Activated naive CD4-positive, alpha-beta T cell treated with anti-CD3 and anti-CD28 coated beads for 36 hours (primary cell): Measurements from ENCODE around the gene RTP1. TPM values are rescaled to one million over a fixed set of nuclear protein-coding genes. Genes with fewer than 3 reads are reported as not detected.

Experiments used
- CTCF ChIA-PET: fragments of 350-600 bp; sonication (Branson Sonifier 250); formaldehyde crosslinking; loops from one replicate; lab custom pipeline; 2021; ENCODE audit warnings: antibody characterized with exemption; lab: Charles Lee
- DNase-seq: peaks from one replicate; pipeline ENCODE4 v3.0.0-alpha.2; 2020
- H3K27ac Mint-ChIP-seq: one replicate; pipeline ENCODE4 v1.8.0; 2021; ENCODE audit warnings: mild to moderate bottlenecking, mixed read lengths
- H3K27me3 Mint-ChIP-seq: one replicate; pipeline ENCODE4 v1.8.0; 2021; ENCODE audit warnings: low read depth, mixed read lengths
- H3K36me3 Mint-ChIP-seq: one replicate; pipeline ENCODE4 v1.8.0; 2021; ENCODE audit warnings: low read depth, mixed read lengths
- H3K4me1 Mint-ChIP-seq: one replicate; pipeline ENCODE4 v1.8.0; 2021; ENCODE audit warnings: low read depth, mixed read lengths
- H3K4me3 Mint-ChIP-seq: one replicate; pipeline ENCODE4 v1.8.0; 2021; ENCODE audit warnings: mild to moderate bottlenecking, moderate library complexity, mixed read lengths
- H3K9me3 Mint-ChIP-seq: one replicate; pipeline ENCODE4 v1.8.0; 2021; ENCODE audit warnings: mixed read lengths
- intact Hi-C: fragments of 100-400 bp; cut with micrococcal nuclease; formaldehyde crosslinking; loops from one replicate; pipeline ENCODE4 v1.15.1; 2023
- total RNA-seq, 2 experiments: library from RNA; stranded (reverse); gene quantifications; one replicate each; pipeline ENCODE4 v1.2.3, GENCODE V29; 2021

The RTP1 gene
- total RNA-seq, 2 experiments from 2014 or later: not detected

GRCh38 chr3:187205683-187206082 is 8.4 kb downstream of the RTP1 start:
- no peaks in the 10 kb centered on the region for H3K4me1 Mint-ChIP-seq
- H3K27ac Mint-ChIP-seq: no peak overlapping the region
- CTCF ChIA-PET: no interaction called here
- intact Hi-C loops: no loop called here
- H3K4me3 Mint-ChIP-seq: no peak overlapping the region
- no peaks in the 10 kb centered on the region for H3K36me3 Mint-ChIP-seq
- H3K27me3 Mint-ChIP-seq: no peaks in the 10 kb centered on the region
- no peak for DNase-seq
- no peaks in the 10 kb centered on the region for H3K9me3 Mint-ChIP-seq

GRCh38 chr3:187207062-187207461 is 9.8 kb downstream of the RTP1 start:
- CTCF ChIA-PET: interaction anchor here (0.9 kb wide), 1 partner anchor 12 kb away, joined by 3 read pairs; no protein-coding TSS in a partner anchor
- Mint-ChIP-seq H3K36me3 (no peaks in the 10 kb centered on the region), H3K27ac (no peak overlapping the region), H3K27me3 (no peaks in the 10 kb centered on the region), H3K9me3 (no peaks in the 10 kb centered on the region), H3K4me3 (no peak overlapping the region), H3K4me1 (no peaks in the 10 kb centered on the region)
- no peak for DNase-seq
- intact Hi-C loops: no loop called here

- Mint-ChIP-seq H3K4me1 (no peaks in the 10 kb centered on the region), H3K9me3 (no peaks in the 10 kb centered on the region), H3K27ac (no peak overlapping the region), H3K27me3 (no peaks in the 10 kb centered on the region), H3K4me3 (no peak overlapping the region), H3K36me3 (no peaks in the 10 kb centered on the region)
- intact Hi-C loops: no loop called here
- no peak for DNase-seq
- CTCF ChIA-PET: no interaction called here
Observed at GRCh38 chr3:187207624-187208023, 10.3 kb downstream of the RTP1 start.

GRCh38 chr3:187208159-187208558 is 10.9 kb downstream of the RTP1 start:
- Mint-ChIP-seq H3K36me3 (no peaks in the 10 kb centered on the region), H3K4me1 (no peaks in the 10 kb centered on the region), H3K27ac (no peak overlapping the region), H3K9me3 (no peaks in the 10 kb centered on the region), H3K27me3 (no peaks in the 10 kb centered on the region), H3K4me3 (no peak overlapping the region)
- intact Hi-C loops: no loop called here
- DNase-seq: no peak
- CTCF ChIA-PET: no interaction called here

- Mint-ChIP-seq H3K4me1 (no peaks in the 10 kb centered on the region), H3K27ac (no peak overlapping the region), H3K27me3 (no peaks in the 10 kb centered on the region), H3K4me3 (no peak overlapping the region), H3K36me3 (no peaks in the 10 kb centered on the region), H3K9me3 (no peaks in the 10 kb centered on the region)
- CTCF ChIA-PET: no interaction called here
- DNase-seq: no peak
- intact Hi-C loops: no loop called here
Observed at GRCh38 chr3:187209491-187209890, 12.2 kb downstream of the RTP1 start.

- CTCF ChIA-PET: interaction anchor here (0.7 to 2.1 kb wide), 3 partner anchors 11 to 45 kb away, joined by 3 to 10 read pairs (median 4); no protein-coding TSS in a partner anchor
- H3K9me3 Mint-ChIP-seq: no peaks in the 10 kb centered on the region
- no peaks in the 10 kb centered on the region for H3K4me1 Mint-ChIP-seq
- H3K27ac Mint-ChIP-seq: no peak overlapping the region
- no peaks in the 10 kb centered on the region for H3K27me3 Mint-ChIP-seq
- no peak for DNase-seq
- no peak overlapping the region for H3K4me3 Mint-ChIP-seq
- intact Hi-C loops: no loop called here
- no peaks in the 10 kb centered on the region for H3K36me3 Mint-ChIP-seq
Observed at GRCh38 chr3:187210091-187210490, 12.8 kb downstream of the RTP1 start.

GRCh38 chr3:187210545-187211327 is 13.4 kb downstream of the RTP1 start:
- Mint-ChIP-seq H3K9me3 (no peaks in the 10 kb centered on the region), H3K27me3 (no peaks in the 10 kb centered on the region), H3K27ac (no peak overlapping the region), H3K4me3 (no peak overlapping the region), H3K36me3 (no peaks in the 10 kb centered on the region), H3K4me1 (no peaks in the 10 kb centered on the region)
- intact Hi-C loops: no loop called here
- DNase-seq: no peak
- CTCF ChIA-PET: interaction anchor here (0.6 to 2.1 kb wide), 4 partner anchors 10 to 46 kb away, joined by 3 to 10 read pairs (median 4); no protein-coding TSS in a partner anchor

GRCh38 chr3:187211532-187212195 is 14.4 kb downstream of the RTP1 start:
- H3K27ac Mint-ChIP-seq: no peak overlapping the region
- no peak overlapping the region for H3K4me3 Mint-ChIP-seq
- H3K36me3 Mint-ChIP-seq: no peaks in the 10 kb centered on the region
- H3K27me3 Mint-ChIP-seq: no peaks in the 10 kb centered on the region
- DNase-seq: no peak
- no peaks in the 10 kb centered on the region for H3K9me3 Mint-ChIP-seq
- CTCF ChIA-PET: interaction anchor here (0.7 to 2.1 kb wide), 4 partner anchors 9 to 26 kb away, joined by 3 to 10 read pairs (median 4); no protein-coding TSS in a partner anchor
- intact Hi-C loops: no loop called here
- H3K4me1 Mint-ChIP-seq: no peaks in the 10 kb centered on the region

- no peak overlapping the region for H3K4me3 Mint-ChIP-seq
- no peak for DNase-seq
- CTCF ChIA-PET: interaction anchor here (0.7 to 1.0 kb wide), 2 partner anchors 10 to 25 kb away, joined by 3 read pairs; no protein-coding TSS in a partner anchor
- intact Hi-C loops: no loop called here
- H3K27ac Mint-ChIP-seq: no peak overlapping the region
- H3K36me3 Mint-ChIP-seq: no peaks in the 10 kb centered on the region
- no peaks in the 10 kb centered on the region for H3K9me3 Mint-ChIP-seq
- H3K27me3 Mint-ChIP-seq: no peaks in the 10 kb centered on the region
- no peaks in the 10 kb centered on the region for H3K4me1 Mint-ChIP-seq
Observed at GRCh38 chr3:187212196-187212545, 14.9 kb downstream of the RTP1 start.

GRCh38 chr3:187212705-187213104 is 15.4 kb downstream of the RTP1 start:
- Mint-ChIP-seq H3K36me3 (no peaks in the 10 kb centered on the region), H3K9me3 (no peaks in the 10 kb centered on the region), H3K27ac (no peak overlapping the region), H3K27me3 (no peaks in the 10 kb centered on the region), H3K4me3 (no peak overlapping the region), H3K4me1 (no peaks in the 10 kb centered on the region)
- intact Hi-C loops: no loop called here
- DNase-seq: no peak
- CTCF ChIA-PET: interaction anchor here (0.7 kb wide), 1 partner anchor 10 kb away, joined by 3 read pairs; no protein-coding TSS in a partner anchor

GRCh38 chr3:187213616-187214015 is 16.3 kb downstream of the RTP1 start:
- H3K4me3 Mint-ChIP-seq: no peak overlapping the region
- H3K36me3 Mint-ChIP-seq: no peaks in the 10 kb centered on the region
- CTCF ChIA-PET: no interaction called here
- no peaks in the 10 kb centered on the region for H3K9me3 Mint-ChIP-seq
- no peaks in the 10 kb centered on the region for H3K27me3 Mint-ChIP-seq
- no peak overlapping the region for H3K27ac Mint-ChIP-seq
- intact Hi-C loops: no loop called here
- no peak for DNase-seq
- H3K4me1 Mint-ChIP-seq: no peaks in the 10 kb centered on the region

- no peak overlapping the region for H3K27ac Mint-ChIP-seq
- CTCF ChIA-PET: interaction anchor here (0.7 kb wide), 1 partner anchor 464 kb away, joined by 3 read pairs; no protein-coding TSS in a partner anchor
- no peak for DNase-seq
- no peaks in the 10 kb centered on the region for H3K9me3 Mint-ChIP-seq
- H3K4me1 Mint-ChIP-seq: no peaks in the 10 kb centered on the region
- no peak overlapping the region for H3K4me3 Mint-ChIP-seq
- H3K27me3 Mint-ChIP-seq: no peaks in the 10 kb centered on the region
- H3K36me3 Mint-ChIP-seq: no peaks in the 10 kb centered on the region
- intact Hi-C loops: no loop called here
Observed at GRCh38 chr3:187215460-187215859, 18.2 kb downstream of the RTP1 start.
